Esophagus mucosa (tissue), 1 donor: Measurements from ENCODE around the gene ARHGEF35. TPM values are rescaled to one million over a fixed set of nuclear protein-coding genes. Genes with fewer than 3 reads are reported as not detected.
"Not testable (repeated sequence)": the region's sequence is repeated elsewhere in the genome, so short reads cannot be mapped to it uniquely, and the experiment has no call there.

Experiments used
- ATAC-seq: fragments of 200-7000 bp; cut with Tn5 transposase; one replicate; pipeline ENCODE4 v1.9.1; 2020
- total RNA-seq: library from RNA; stranded (reverse); gene quantifications from one replicate; pipeline ENCODE4 v1.2.4, GENCODE V29; 2023
- donor health status: DM: yes; HTN: yes; CAD: no.

Gene ARHGEF35
- total RNA-seq, 1 donor from 2014 or later = 19.7 TPM

DNA sequence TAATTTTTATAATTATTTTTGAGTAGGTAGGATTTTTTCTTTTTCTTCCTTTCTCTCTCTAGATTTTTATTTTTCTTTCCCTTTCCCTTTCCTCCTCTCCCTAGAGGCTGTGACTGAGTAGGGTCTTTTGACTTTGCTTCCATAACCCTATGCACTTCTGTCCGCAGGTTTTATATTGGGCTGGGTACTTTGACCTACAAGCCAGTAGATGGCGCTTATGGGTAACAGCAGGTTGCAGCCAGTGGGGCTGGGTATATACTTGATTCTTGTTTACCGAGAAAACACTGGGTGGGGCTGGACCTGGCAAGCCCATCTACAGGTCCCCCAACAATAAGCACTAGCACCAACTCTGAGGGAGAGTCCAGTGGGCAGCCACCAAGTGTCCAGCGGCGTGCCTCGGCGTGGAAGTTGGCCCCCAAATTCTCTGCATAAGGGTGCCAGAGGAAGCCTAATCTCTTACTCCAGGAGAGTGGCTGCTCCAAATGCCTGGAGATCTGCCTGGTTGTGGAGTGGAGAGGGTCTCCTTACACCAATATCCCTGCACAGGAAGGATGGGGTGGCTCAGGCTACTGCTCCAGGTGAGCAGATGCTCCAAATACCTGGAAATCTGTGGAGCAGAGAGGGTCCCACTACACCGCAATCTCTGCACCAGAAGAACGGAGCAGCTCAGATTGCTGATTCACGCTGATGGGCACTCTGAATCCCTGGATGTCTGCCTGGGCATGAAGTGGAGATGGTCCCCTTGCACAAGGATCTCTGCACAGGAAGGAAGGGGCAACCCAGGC is 17.1 kb downstream of the ARHGEF35 start:
- peak; percentile 72 for ATAC-seq

GRCh38 chr7:144174613-144175012 is 21.0 kb downstream of the ARHGEF35 start:
- ATAC-seq = no peak

DNA sequence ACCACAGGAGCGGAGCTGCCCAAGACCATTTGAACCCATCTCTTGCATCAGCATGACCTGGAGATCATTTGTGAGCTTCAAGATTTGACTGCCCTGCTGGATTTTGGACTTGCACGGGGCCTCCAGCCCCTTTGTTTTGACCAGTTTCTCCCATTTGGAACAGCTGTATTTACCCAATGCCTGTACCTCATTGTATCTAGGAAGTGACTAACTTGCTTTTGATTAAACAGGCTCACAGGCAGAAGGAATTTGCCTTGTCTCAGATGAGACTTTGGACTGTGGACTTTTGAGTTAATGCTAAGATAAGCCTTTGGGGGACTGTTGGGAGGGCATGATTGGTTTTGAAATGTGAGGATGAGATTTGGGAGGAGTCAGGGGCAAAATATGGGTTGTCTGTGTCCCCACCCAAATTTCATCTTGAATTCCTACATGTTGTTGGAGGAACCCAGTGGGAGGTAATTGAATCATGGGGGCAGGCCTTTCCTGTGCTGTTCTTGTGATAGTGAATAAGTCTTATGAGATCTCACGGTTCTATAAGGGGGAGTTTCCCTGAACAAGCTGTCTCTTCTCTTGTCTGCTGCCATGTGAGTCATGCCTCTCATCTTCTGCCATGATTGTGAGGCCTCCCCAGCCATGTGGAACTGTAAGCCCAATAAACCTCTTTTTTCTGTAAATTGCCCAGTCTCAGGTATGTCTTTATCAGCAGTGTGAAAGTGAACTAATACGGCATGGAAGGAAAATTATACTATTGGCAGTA is 23.9 kb downstream of the ARHGEF35 start:
- not testable (repeated sequence) for ATAC-seq

- no peak for ATAC-seq
Measured at GRCh38 chr7:144164784-144165183, 30.8 kb downstream of the ARHGEF35 start.

DNA sequence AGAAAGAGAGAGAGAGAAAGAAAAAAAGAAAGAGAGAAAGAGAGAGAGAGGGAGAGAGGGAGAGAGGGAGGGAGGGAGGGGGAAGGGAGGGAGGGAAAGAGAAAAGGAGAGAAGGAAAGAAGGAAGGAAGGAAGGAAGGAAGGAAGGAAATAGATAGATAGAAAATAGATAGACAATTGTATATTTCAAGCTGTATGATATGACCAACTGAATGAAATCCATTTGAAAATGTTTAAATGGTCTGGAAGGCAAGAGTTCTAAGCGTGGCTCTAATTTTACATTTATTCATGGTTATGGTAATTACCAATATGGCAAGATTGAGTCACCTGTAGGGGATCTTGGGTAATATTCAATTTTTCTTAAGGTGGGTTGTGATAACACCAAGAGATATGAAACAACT is 36.8 kb downstream of the ARHGEF35 start:
- no peak for ATAC-seq

DNA sequence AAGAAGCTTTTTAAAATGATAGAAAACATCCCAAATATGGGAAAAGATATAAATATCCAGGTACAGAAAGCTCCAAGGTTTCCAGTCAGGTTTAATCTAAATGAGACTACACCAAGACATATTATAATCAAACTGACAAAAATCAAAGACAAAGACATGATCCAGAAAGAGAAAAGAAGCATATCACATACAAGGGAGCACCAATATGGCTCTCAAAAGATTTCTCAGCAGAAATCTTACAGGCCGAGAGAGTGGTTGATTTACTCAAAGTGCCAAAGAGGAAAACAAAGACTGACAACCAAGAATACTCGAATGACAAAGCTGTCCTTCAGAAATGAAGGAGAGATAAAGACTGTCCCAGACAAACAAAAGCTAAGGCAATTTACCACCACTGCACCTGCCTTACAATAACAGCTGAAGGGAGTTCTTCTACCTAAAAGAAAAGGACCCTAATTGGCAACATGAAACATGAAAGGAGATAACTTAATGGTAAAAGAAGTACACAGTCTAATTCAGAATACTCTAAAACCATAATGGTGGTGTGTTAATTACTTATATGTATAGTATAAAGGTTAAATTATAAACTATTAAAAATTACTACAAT is 47.3 kb downstream of the ARHGEF35 start:
- no peak for ATAC-seq

DNA sequence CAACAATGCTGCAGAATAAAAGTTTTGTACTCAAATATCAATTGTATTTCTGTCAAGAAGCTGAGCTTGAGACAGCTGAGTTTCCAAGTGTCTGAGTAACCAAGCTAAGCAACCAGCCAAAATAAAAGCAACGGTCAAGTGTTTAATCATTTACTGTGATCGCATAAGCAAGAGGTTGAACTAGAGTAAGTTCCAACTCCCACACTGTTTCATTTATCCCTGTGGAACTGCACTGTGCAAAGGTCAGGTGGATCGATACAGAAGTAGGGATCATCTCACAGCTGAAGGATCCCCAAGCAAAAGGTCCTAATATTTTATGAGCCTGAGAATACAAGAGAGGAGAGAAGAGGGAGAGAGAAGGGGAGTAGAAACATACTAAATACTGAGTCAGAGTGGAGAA is 51.2 kb downstream of the ARHGEF35 start:
- no peak for ATAC-seq

DNA sequence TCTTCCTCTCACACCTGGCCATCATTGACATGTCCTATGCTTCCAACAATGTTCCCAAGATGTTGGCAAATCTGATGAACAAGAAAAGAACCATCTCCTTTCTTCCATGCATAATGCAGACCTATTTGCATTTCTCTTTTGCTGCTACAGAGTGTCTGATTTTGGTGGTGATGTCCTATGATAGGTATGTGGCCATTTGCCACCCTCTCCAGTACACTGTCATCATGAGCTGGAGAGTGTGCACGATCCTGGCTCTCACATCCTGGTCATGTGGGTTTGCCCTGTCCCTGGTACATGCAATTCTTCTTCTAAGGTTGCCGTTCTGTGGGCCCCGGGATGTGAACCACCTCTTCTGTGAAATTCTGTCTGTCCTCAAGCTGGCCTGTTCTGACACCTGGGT is 53.4 kb downstream of the ARHGEF35 start:
- ATAC-seq = no peak

GRCh38 chr7:144137501-144137900 is 58.1 kb downstream of the ARHGEF35 start:
- ATAC-seq = no peak

Other genes with a start within 250 kb of the ARHGEF35 start
- not detected for gene OR2F1, start 241.0 kb downstream of the ARHGEF35 start, total RNA-seq
- gene OR6B1, start 195.5 kb downstream of the ARHGEF35 start, total RNA-seq = not detected
- gene OR2A5, start 146.9 kb downstream of the ARHGEF35 start, total RNA-seq = not detected
- not detected for gene OR2A25, start 126.0 kb downstream of the ARHGEF35 start, total RNA-seq
- gene OR2A12, start 109.6 kb downstream of the ARHGEF35 start, total RNA-seq = not detected
- not detected for gene OR2A2, start 86.2 kb downstream of the ARHGEF35 start, total RNA-seq
- gene OR2A14, start 72.7 kb downstream of the ARHGEF35 start, total RNA-seq = not detected
- gene CTAGE4, start 12.4 kb downstream of the ARHGEF35 start, total RNA-seq = 3.1 TPM
- gene OR2A42, start 43.8 kb upstream of the ARHGEF35 start, total RNA-seq = not detected
- gene OR2A7, start 69.0 kb upstream of the ARHGEF35 start, total RNA-seq = 5.7 TPM
- gene CTAGE8, start 73.5 kb upstream of the ARHGEF35 start, total RNA-seq = 1.8 TPM
- gene OR2A1, start 116.6 kb upstream of the ARHGEF35 start, total RNA-seq = not detected
- gene ARHGEF5, start 159.6 kb upstream of the ARHGEF35 start, total RNA-seq = 47.0 TPM
- gene NOBOX, start 207.9 kb upstream of the ARHGEF35 start, total RNA-seq = not detected